Common myeloid progenitor, CD34-positive (primary cell): ENCODE results near the gene ZNF629. TPM values are rescaled to one million over a fixed set of nuclear protein-coding genes. Genes with fewer than 3 reads are reported as not detected.
"Not testable (repeated sequence)": the region's sequence is repeated elsewhere in the genome, so short reads cannot be mapped to it uniquely, and the experiment has no call there.

Experiments
- CTCF ChIA-PET: fragments of 350-600 bp; sonication (Branson Sonifier 250); formaldehyde crosslinking; loops from one replicate; lab custom pipeline; 2021; ENCODE audit warnings: antibody characterized with exemption; lab: Charles Lee
- POLR2A ChIA-PET: fragments of 350-600 bp; sonication (Branson Sonifier 250); formaldehyde crosslinking; loops from one replicate; lab custom pipeline; 2021; ENCODE audit warnings: antibody characterized with exemption; lab: Charles Lee
- DNase-seq, 3 donors: peaks; one replicate each; pipeline versions ENCODE4 v3.0.0 to v3.0.0-alpha.2; 2013
- H3K27ac ChIP-seq, 2 experiments: 1 replicate in 1 of 2; 2 replicates in 1 of 2; pipeline ENCODE4 v1.7.0; 2013; ENCODE audit warnings: inconsistent platforms in 2 of 2, low read length in 2 of 2, mild to moderate bottlenecking in 2 of 2, low read depth in 1 of 2, moderate library complexity in 1 of 2; ENCODE audit not compliant: severe bottlenecking in 2 of 2, insufficient read depth in 1 of 2, poor library complexity in 1 of 2
- H3K27me3 ChIP-seq, 5 experiments: replicated peaks in 2 of 5; 1 replicate in 3 of 5; 2 replicates in 2 of 5; pipeline versions ENCODE4 v1.6.1 to v1.7.0; 2013; ENCODE audit warnings: low read length in 4 of 5, mild to moderate bottlenecking in 2 of 5, moderate library complexity in 2 of 5, inconsistent platforms in 1 of 5; ENCODE audit not compliant: insufficient read depth in 5 of 5, control insufficient read depth in 4 of 5
- H3K36me3 ChIP-seq, 4 experiments: 1 replicate in 2 of 4; 2 replicates in 2 of 4; pipeline versions ENCODE4 v1.6.1 to v1.7.0; 2013; ENCODE audit warnings: low read length in 3 of 4, control low read depth in 1 of 4, mild to moderate bottlenecking in 1 of 4; ENCODE audit not compliant: control insufficient read depth in 4 of 4, insufficient read depth in 4 of 4
- H3K4me1 ChIP-seq, 4 experiments: 1 replicate in 3 of 4; 2 replicates in 1 of 4; pipeline versions ENCODE4 v1.6.1 to v1.7.1; 2013; ENCODE audit warnings: low read length in 3 of 4, mild to moderate bottlenecking in 3 of 4, control low read depth in 1 of 4, inconsistent platforms in 1 of 4, moderate library complexity in 1 of 4; ENCODE audit not compliant: control insufficient read depth in 4 of 4, insufficient read depth in 4 of 4; ENCODE audit errors: control extremely low read depth in 1 of 4
- H3K4me3 ChIP-seq, 7 experiments: 1 replicate in 4 of 7; 2 replicates in 3 of 7; pipeline versions ENCODE4 v1.5.1 to v1.7.0; 2013; ENCODE audit warnings: mild to moderate bottlenecking in 7 of 7, low read length in 6 of 7, moderate library complexity in 6 of 7, inconsistent platforms in 2 of 7, low read depth in 2 of 7, control low read depth in 1 of 7; ENCODE audit not compliant: insufficient read depth in 4 of 7, control insufficient read depth in 1 of 7; ENCODE audit errors: extremely low read depth in 1 of 7
- H3K9me3 ChIP-seq, 5 experiments: 1 replicate in 4 of 5; 2 replicates in 1 of 5; pipeline versions ENCODE4 v1.6.1 to v1.7.1; 2013; ENCODE audit warnings: low read length in 4 of 5, mild to moderate bottlenecking in 2 of 5, inconsistent platforms in 1 of 5, low read depth in 1 of 5, moderate library complexity in 1 of 5; ENCODE audit not compliant: control insufficient read depth in 4 of 5, insufficient read depth in 2 of 5; ENCODE audit errors: control extremely low read depth in 1 of 5
- WGBS: methylation state at CpG from one replicate; pipeline ENCODE4 v1.1.5; 2013; ENCODE audit not compliant: insufficient coverage; 5-methylcytosine and 5-hydroxymethylcytosine counted together
- polyA plus RNA-seq: library from polyadenylated mRNA; unstranded; fragments of 120-200 nt; gene quantifications from one replicate; pipeline ENCODE4 v1.2.1, GENCODE V29; 2013

Gene ZNF629
- 9.1 TPM for polyA plus RNA-seq

- peak; percentile 54 to 66 (median 62) for DNase-seq
- Histone ChIP-seq H3K36me3 (peaks cover 0 to 27% (median 16%) of the 10 kb centered on the region in 4 experiments), H3K4me3 (peak within 1 kb of the TSS; percentile 85 to 97 (median 92)), H3K27ac (peak within 1 kb of the TSS; percentile 46 to 78), H3K9me3 (no peaks in the 10 kb centered on the region), H3K27me3 (no peaks in the 10 kb centered on the region), H3K4me1 (peaks cover 0 to 19% (median 15%) of the 10 kb centered on the region in 4 experiments)
- ChIA-PET POLR2A (interaction anchor here (2.0 kb wide), 1 partner anchor 18 kb away, joined by 15 read pairs; no protein-coding TSS in a partner anchor), CTCF (interaction anchor here (0.6 to 2.0 kb wide), 2 partner anchors 12 to 18 kb away, joined by 3 to 13 read pairs; no protein-coding TSS in a partner anchor)
- 1% methylated on average over 28 of the region's 37 CpGs for WGBS
Observed at GRCh38 chr16:30786936-30787612, at the start of gene ZNF629. Gene ZNF629, minus strand, starts transcription at chr16:30787205. Its CDS starts 2,723 bp downstream, at chr16:30784482.

DNA sequence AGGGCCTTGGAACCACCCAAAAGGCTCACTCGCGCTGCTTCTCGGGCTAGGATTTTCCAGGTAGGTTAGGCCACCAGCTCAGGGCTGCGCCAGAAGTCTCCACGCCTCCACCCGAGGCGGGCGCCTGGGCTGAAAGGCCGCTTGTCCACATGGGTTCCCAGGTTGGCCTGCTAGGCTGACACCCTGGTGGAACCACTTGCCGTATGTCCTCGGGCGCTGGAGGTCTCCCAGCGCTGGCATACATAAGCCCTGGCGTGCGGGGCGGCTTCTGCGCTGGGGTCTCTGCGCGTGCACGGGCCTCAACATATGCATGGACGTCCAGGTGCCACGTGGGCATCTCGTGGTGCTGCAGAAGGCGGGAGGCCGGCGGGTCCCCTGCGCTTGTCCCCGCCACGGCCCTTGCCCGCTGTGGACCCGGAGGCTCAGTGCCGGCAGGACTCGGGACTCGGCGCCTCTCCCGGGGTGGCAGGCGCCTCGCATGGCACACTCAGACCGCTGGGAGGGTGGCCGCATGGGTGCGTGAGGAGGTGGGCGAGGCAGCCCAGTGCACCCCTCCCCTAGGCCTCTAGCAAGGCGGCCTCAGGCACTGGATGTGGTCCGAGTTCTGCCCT, 47.2 kb upstream of the ZNF629 start:
- Histone ChIP-seq H3K27ac (no peak overlapping the region), H3K4me3 (no peak overlapping the region), H3K27me3 (no peaks in the 10 kb centered on the region), H3K4me1 (no peaks in the 10 kb centered on the region), H3K36me3 (peaks cover 0 to 3% (median 0%) of the 10 kb centered on the region in 4 experiments), H3K9me3 (no peaks in the 10 kb centered on the region)
- DNase-seq = no peak
- POLR2A ChIA-PET = no interaction called here
- CTCF ChIA-PET = interaction anchor here (2.3 kb wide), 1 partner anchor 11 kb away, joined by 11 read pairs; no protein-coding TSS in a partner anchor
- 99% methylated on average over 44 of the region's 44 CpGs for WGBS

DNA sequence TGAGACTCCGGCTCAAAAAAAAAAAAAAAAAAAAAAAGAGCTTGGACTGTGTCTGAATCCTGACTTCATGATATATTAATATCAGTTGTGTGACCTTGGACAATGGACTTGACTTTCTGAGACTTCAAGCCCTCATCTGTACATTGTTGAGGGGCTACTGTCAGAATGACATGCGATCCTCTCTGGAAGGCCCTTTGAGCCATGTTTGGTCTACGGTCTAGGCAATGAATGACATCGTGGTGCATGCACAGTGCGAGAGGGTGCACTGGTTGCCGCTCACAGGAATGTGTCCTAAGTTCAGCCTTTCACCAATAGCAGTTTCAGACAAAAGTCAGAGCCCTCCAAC, 43.0 kb upstream of the ZNF629 start:
- H3K4me3 ChIP-seq = no peak overlapping the region
- ChIA-PET POLR2A (no interaction called here), CTCF (interaction anchor here (0.9 kb wide), 1 partner anchor 15 kb away, joined by 3 read pairs; no protein-coding TSS in a partner anchor)
- peaks cover 0 to 3% (median 0%) of the 10 kb centered on the region in 4 experiments for H3K36me3 ChIP-seq
- H3K27ac ChIP-seq = no peak overlapping the region
- DNase-seq = no peak
- no peaks in the 10 kb centered on the region for H3K9me3 ChIP-seq
- WGBS = 98% methylated on average over 4 of the region's 6 CpGs
- no peaks in the 10 kb centered on the region for H3K4me1 ChIP-seq
- H3K27me3 ChIP-seq = no peaks in the 10 kb centered on the region

DNA sequence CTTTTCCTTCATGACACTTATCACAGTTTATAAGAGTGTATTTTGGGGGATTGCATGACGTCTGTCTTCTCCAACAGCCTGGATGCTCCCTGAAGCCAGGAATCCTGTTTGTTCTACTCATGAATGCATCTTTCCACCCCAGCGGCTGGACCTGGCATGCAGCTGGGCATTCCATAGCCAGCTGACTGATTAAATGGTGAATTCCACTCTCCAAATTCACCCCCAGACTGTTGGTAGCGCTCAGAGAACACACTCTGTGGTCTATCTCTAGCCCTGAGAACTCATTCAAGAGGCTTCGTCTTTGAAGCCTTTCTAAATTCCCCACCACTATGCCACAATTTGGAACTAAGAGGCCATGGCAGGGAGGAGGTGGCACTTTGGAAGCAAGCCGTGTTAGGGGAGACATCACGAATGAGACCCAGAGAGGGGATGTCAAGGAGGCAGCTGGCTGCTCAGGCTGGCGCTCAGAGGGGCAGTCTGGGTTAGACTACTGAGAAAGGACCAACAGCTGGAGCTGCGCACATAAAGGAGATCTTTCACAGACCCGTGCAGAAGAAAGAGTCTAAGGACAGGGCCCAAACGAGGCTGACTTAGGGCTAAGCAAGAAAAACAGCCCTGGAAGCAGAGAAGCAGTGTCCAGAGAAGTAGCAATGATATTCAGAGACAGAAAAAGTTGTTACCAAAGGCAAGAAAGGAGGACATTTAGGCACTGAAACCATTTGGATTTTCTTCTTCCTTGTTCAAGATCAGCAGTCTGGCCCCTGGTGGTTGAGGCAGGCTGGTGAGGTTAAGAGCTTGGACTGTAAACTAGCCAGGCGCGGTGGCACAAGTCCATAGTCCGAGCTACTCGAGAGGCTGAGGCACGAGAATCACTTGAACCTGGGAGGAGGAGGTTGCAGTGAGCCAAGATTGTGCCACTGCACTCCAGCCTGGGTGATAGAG, 42.4 kb upstream of the ZNF629 start:
- CTCF ChIA-PET = interaction anchor here (0.9 to 1.3 kb wide), 3 partner anchors 8 to 16 kb away, joined by 3 read pairs; no protein-coding TSS in a partner anchor
- 94% methylated on average over 12 of the region's 15 CpGs for WGBS
- H3K27ac ChIP-seq = no peak overlapping the region
- no peaks in the 10 kb centered on the region for H3K9me3 ChIP-seq
- no peak for DNase-seq
- no peak overlapping the region for H3K4me3 ChIP-seq
- H3K27me3 ChIP-seq = no peaks in the 10 kb centered on the region
- POLR2A ChIA-PET = no interaction called here
- no peaks in the 10 kb centered on the region for H3K4me1 ChIP-seq
- peaks cover 0 to under 1% (median 0%) of the 10 kb centered on the region in 4 experiments for H3K36me3 ChIP-seq

GRCh38 chr16:30821891-30822290, 34.9 kb upstream of the ZNF629 start:
- CTCF ChIA-PET = no interaction called here
- DNase-seq = no peak
- peaks cover 0 to 2% (median 0%) of the 10 kb centered on the region in 5 experiments for H3K9me3 ChIP-seq
- H3K27ac ChIP-seq = no peak overlapping the region
- no peaks in the 10 kb centered on the region for H3K36me3 ChIP-seq
- WGBS = 92% methylated on average over 15 of the region's 17 CpGs
- no peak overlapping the region for H3K4me3 ChIP-seq
- no peaks in the 10 kb centered on the region for H3K4me1 ChIP-seq
- POLR2A ChIA-PET = no interaction called here
- H3K27me3 ChIP-seq = no peaks in the 10 kb centered on the region

DNA sequence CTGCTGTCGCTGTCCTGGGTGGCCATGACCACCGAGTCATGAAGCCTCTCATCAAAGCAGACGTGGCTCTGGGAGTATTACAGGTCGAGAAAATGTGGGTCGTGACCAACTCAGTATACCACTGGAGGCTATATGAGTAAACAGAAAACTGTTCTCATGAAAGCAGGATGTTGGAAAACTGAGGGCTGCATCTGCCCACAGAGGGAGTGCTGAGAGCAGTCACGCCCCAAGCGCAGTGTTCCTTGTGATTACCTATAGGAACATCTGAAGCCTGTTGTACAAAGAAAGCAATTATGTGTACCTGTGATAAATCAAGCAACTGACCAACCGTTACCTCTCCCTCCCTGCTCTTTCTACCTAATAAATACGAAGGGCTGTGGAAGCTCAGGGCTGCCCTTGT, 34.4 kb upstream of the ZNF629 start:
- H3K4me1 ChIP-seq, H3K9me3 ChIP-seq, H3K27me3 ChIP-seq, H3K4me3 ChIP-seq, POLR2A ChIA-PET, H3K36me3 ChIP-seq, H3K27ac ChIP-seq, DNase-seq: not testable (repeated sequence)
- CTCF ChIA-PET = interaction anchor here (0.9 kb wide), 1 partner anchor 38 kb away, joined by 3 read pairs; no protein-coding TSS in a partner anchor
- 95% methylated on average over 9 of the region's 9 CpGs for WGBS
